GM12878 (cell line): ENCODE measurements around the gene PPP1R14D.

Experiments used
- POLR2AphosphoS5 ChIP-seq: IDR thresholded peaks from 2 replicates; pipeline ENCODE4 v1.6.1; 2011; ENCODE audit warnings: mild to moderate bottlenecking, low read length, inconsistent platforms
- POU2F2 ChIP-seq: IDR thresholded peaks from 3 replicates; pipeline ENCODE4 v1.6.1; 2011; ENCODE audit warnings: low read depth, mild to moderate bottlenecking, low read length, borderline replicate concordance
- SUZ12 ChIP-seq: fragments of 200-600 bp; sonication (generic); IDR thresholded peaks from one replicate; pipeline ENCODE4 v1.6.1; 2018; ENCODE audit warnings: antibody characterized with exemption, mild to moderate bottlenecking; ENCODE audit not compliant: unreplicated experiment
- TAF1 ChIP-seq: IDR thresholded peaks from 2 replicates; pipeline ENCODE4 v1.6.1; 2011; ENCODE audit warnings: mild to moderate bottlenecking, low read depth, low read length, borderline replicate concordance

DNA sequence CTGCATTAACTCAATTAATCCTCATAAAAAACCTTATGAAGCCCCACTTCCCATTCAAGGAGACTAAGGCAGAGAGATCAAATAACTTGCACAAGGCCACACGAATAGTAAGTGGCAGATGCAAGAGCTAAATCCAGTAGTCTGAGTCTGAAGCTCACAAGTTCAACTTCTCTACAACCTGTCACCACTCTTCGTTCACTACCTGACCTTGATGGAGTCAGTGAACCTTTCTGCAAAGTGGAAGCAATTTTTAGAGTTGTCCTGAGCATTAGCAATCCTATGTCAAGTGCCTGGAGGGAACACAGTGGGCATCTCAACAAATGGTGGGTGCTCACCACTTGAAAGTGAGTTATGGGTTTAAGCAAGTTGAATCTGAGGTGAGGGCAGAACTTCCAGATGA, 13.2 kb upstream of the PPP1R14D start:
- TF ChIP-seq POLR2AphosphoS5 (no peak), POU2F2 (no peak), TAF1 (no peak), SUZ12 (no peak)
